Endothelial cell (in vitro differentiated cells): ENCODE data around the gene HS6ST3. TPM values are rescaled to one million over a fixed set of nuclear protein-coding genes. Genes with fewer than 3 reads are reported as not detected.
"Not testable (repeated sequence)": the region's sequence is repeated elsewhere in the genome, so short reads cannot be mapped to it uniquely, and the experiment has no call there.

Experiments
- DNase-seq: peaks from one replicate; pipeline ENCODE4 v3.0.0; 2021; ENCODE audit warnings: low spot score
- H3K27ac Mint-ChIP-seq: one replicate; pipeline ENCODE4 v1.8.0; 2021; ENCODE audit warnings: mixed read lengths, inconsistent platforms; ENCODE audit not compliant: unreplicated experiment
- H3K27me3 Mint-ChIP-seq: one replicate; pipeline ENCODE4 v1.8.0; 2021; ENCODE audit warnings: mild to moderate bottlenecking, moderate library complexity, mixed read lengths, inconsistent platforms; ENCODE audit not compliant: unreplicated experiment
- H3K36me3 Mint-ChIP-seq: one replicate; pipeline ENCODE4 v1.8.0; 2021; ENCODE audit warnings: mild to moderate bottlenecking, low read depth, mixed read lengths, inconsistent platforms; ENCODE audit not compliant: unreplicated experiment
- H3K4me1 Mint-ChIP-seq: one replicate; pipeline ENCODE4 v1.8.0; 2021; ENCODE audit warnings: mild to moderate bottlenecking, mixed read lengths, inconsistent platforms; ENCODE audit not compliant: unreplicated experiment
- H3K4me3 Mint-ChIP-seq: one replicate; pipeline ENCODE4 v1.8.0; 2021; ENCODE audit warnings: mild to moderate bottlenecking, mixed read lengths, inconsistent platforms; ENCODE audit not compliant: unreplicated experiment
- H3K9me3 Mint-ChIP-seq: one replicate; pipeline ENCODE4 v1.8.0; 2021; ENCODE audit warnings: mixed read lengths, inconsistent platforms; ENCODE audit not compliant: unreplicated experiment
- CTCF ChIP-seq: fragments of 200-600 bp; sonication (generic); IDR thresholded peaks from one replicate; pipeline ENCODE4 v1.5.0; 2021; ENCODE audit warnings: antibody characterized with exemption; ENCODE audit not compliant: unreplicated experiment
- total RNA-seq: library from RNA; stranded (reverse); fragmentation: NEBNext Ultra II Directional; extraction: Animal tissue kit (Norgen Biotek cat#: 25700); gene quantifications from one replicate; pipeline ENCODE4 v1.2.1, GENCODE V29; 2021; ENCODE audit not compliant: unreplicated experiment

The HS6ST3 gene
- total RNA-seq, 1 donor from 2014 or later, result 1.9 TPM

GRCh38 chr13:96112936-96113335 is 23.0 kb downstream of the HS6ST3 start:
- Mint-ChIP-seq H3K9me3 (no peaks in the 10 kb centered on the region), H3K4me3 (no peak overlapping the region), H3K4me1 (no peaks in the 10 kb centered on the region), H3K36me3 (peaks cover 18% of the 10 kb centered on the region), H3K27me3 (peaks cover 2% of the 10 kb centered on the region), H3K27ac (no peak overlapping the region)
- TF ChIP-seq CTCF, result no peak
- DNase-seq, result no peak

GRCh38 chr13:96115368-96115767 is 25.5 kb downstream of the HS6ST3 start:
- not testable (repeated sequence) for H3K36me3 Mint-ChIP-seq, H3K27me3 Mint-ChIP-seq, H3K4me1 Mint-ChIP-seq, H3K9me3 Mint-ChIP-seq, DNase-seq, H3K4me3 Mint-ChIP-seq, H3K27ac Mint-ChIP-seq

- TF ChIP-seq CTCF, result no peak
- DNase-seq, result no peak
- Mint-ChIP-seq H3K4me1 (no peaks in the 10 kb centered on the region), H3K27ac (no peak overlapping the region), H3K36me3 (no peaks in the 10 kb centered on the region), H3K9me3 (no peaks in the 10 kb centered on the region), H3K4me3 (no peak overlapping the region), H3K27me3 (no peaks in the 10 kb centered on the region)
Observed at GRCh38 chr13:96119921-96120320, 30.0 kb downstream of the HS6ST3 start.

- H3K27me3 Mint-ChIP-seq, result peaks cover 2% of the 10 kb centered on the region
- no peak for DNase-seq
- H3K9me3 Mint-ChIP-seq, result no peaks in the 10 kb centered on the region
- no peaks in the 10 kb centered on the region for H3K4me1 Mint-ChIP-seq
- no peak overlapping the region for H3K27ac Mint-ChIP-seq
- no peaks in the 10 kb centered on the region for H3K36me3 Mint-ChIP-seq
- TF ChIP-seq CTCF, result no peak
- H3K4me3 Mint-ChIP-seq, result no peak overlapping the region
Observed at GRCh38 chr13:96130818-96131340, 41.0 kb downstream of the HS6ST3 start.

- H3K27ac Mint-ChIP-seq, result no peak overlapping the region
- H3K9me3 Mint-ChIP-seq, result no peaks in the 10 kb centered on the region
- H3K4me3 Mint-ChIP-seq, result no peak overlapping the region
- no peak for DNase-seq
- H3K27me3 Mint-ChIP-seq, result no peaks in the 10 kb centered on the region
- no peaks in the 10 kb centered on the region for H3K36me3 Mint-ChIP-seq
- no peak for TF ChIP-seq CTCF
- no peaks in the 10 kb centered on the region for H3K4me1 Mint-ChIP-seq
Observed at GRCh38 chr13:96141032-96141431, 51.1 kb downstream of the HS6ST3 start.
